Uterus (tissue), 2 donors: ENCODE data around the gene ZFP69B.

Experiments
- POLR2A ChIP-seq, 2 donors: fragments of 450-650 bp; IDR thresholded peaks; one replicate each; pipeline ENCODE4 v1.6.1; 2016; ENCODE audit warnings: antibody characterized with exemption in 2 of 2, mild to moderate bottlenecking in 1 of 2, moderate library complexity in 1 of 2
- TF ChIP-seq, protein P1 (sequence below), 4 experiments: fragments of 200-600 bp in 2 of 4; fragments of 450-650 bp in 2 of 4; sonication (generic) in 2 of 4; IDR thresholded peaks; one replicate each; pipeline ENCODE4 v1.5.1; 2016 to 2019; ENCODE audit warnings: antibody characterized with exemption in 4 of 4, mild to moderate bottlenecking in 2 of 4, moderate library complexity in 1 of 4

DNA sequence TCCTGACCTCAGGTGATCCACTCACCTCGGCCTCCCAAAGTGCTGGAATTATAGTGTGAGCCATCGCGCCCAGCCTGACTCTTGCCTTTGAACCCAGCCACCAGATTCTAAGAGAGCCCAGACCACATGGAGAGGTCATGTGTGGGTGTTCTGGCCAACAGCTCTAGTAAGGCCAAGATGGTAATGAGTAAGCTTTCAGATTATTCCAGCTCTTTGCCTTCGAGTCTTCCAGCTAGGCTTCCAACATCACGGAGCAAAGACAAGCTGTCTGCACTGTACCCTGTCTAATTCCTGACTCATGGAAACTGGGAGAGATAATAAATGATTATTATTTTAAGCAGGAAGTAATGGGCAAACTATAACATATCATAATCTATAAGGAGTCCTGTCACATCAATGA is 14.8 kb upstream of the ZFP69B start:
- TF ChIP-seq, protein P1, sequence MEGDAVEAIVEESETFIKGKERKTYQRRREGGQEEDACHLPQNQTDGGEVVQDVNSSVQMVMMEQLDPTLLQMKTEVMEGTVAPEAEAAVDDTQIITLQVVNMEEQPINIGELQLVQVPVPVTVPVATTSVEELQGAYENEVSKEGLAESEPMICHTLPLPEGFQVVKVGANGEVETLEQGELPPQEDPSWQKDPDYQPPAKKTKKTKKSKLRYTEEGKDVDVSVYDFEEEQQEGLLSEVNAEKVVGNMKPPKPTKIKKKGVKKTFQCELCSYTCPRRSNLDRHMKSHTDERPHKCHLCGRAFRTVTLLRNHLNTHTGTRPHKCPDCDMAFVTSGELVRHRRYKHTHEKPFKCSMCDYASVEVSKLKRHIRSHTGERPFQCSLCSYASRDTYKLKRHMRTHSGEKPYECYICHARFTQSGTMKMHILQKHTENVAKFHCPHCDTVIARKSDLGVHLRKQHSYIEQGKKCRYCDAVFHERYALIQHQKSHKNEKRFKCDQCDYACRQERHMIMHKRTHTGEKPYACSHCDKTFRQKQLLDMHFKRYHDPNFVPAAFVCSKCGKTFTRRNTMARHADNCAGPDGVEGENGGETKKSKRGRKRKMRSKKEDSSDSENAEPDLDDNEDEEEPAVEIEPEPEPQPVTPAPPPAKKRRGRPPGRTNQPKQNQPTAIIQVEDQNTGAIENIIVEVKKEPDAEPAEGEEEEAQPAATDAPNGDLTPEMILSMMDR (IDR thresholded peaks at IDR 0.05): no peak
- no peak for TF ChIP-seq POLR2A (IDR thresholded peaks at IDR 0.05)
